GM12873 (cell line): ENCODE results near the gene PRDM5.

ENCODE experiments used
- CTCF ChIP-seq: IDR thresholded peaks from 2 replicates; pipeline ENCODE4 v1.5.1; 2012; ENCODE audit warnings: low read depth, mild to moderate bottlenecking, moderate library complexity, low read length, control low read depth; ENCODE audit not compliant: insufficient read depth; ENCODE audit errors: missing control alignments

Gene PRDM5

DNA sequence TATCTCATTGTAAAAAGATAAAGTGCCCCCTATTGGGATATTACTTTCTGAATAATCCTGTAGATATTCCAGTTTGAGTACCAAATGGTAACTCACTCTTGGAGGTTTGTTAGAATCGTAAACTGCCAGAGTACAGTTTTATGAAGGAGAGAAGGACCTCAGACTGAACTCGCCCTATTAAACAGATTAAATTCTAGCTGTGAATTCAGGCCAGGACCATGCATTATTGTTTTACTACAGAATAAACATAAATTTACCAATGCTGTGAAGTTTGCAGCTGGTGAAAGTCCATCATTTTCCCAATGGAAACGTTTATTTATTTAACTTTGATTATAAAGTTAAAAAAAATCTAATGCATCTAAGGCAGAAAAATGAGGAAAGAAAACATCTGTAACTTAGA lies 20.2 kb upstream of the PRDM5 start:
- TF ChIP-seq CTCF: no peak

DNA sequence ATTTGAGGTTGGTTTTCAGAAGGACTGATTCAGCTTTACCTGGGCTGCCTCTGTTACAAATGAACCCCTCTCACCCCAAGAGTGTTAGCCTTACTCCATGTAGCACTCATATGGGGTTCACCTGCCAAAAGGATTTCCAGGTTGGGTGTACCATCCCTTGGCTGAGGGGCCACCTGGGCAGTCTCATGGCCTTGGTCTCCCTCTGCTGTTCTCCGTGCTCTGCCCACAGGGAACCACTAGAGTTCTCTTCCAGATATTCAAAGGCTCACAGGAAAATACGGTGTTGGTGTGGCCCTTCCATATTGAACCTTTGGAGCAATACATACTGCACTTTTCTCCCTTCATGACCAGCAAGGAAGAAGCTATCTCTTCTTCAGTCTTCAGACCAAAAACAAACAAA lies 18.0 kb upstream of the PRDM5 start:
- TF ChIP-seq CTCF: no peak

GRCh38 chr4:120939693-120940092 lies 17.2 kb upstream of the PRDM5 start:
- TF ChIP-seq CTCF: no peak

DNA sequence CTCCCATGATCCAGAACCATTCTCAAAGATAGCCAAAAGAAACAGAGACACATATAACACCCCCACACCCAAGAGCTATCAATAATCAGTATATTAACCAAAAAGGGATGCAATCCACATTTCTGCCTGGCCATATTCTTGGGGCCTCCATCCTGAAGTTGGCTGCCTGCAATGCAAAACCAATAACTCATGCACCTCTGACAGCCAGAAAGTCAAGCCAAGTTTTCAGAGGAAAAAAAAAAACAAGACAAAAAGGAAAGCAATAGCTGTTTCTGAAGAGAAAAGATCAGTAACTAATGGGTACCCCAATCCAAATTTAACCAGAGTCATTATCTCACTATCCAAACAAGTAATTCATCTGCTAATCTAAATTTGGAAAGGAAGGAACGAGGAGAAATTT lies 7.3 kb upstream of the PRDM5 start:
- no peak for TF ChIP-seq CTCF

- no peak for TF ChIP-seq CTCF
Measured at GRCh38 chr4:120927801-120928409, 5.4 kb upstream of the PRDM5 start.

- TF ChIP-seq CTCF: no peak
Measured at GRCh38 chr4:120926358-120927025, 4.0 kb upstream of the PRDM5 start.

DNA sequence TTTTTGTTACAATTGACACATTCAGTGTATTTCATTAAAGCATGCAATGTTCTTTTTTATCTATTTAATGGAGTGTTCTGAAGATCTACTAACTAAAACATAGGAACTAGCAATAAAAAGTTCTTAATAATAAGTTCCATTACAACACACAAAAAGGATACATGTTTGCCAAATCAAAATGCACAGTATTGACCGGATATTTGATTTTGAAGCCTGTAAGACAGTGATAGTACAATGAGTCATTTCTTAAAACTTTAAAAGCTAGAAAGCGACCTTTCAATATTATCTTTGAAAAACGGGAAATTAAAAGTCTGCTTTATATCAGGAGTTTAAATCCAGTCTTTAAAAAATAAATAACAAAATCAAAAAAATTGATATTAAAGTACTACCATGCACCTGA lies 2.4 kb upstream of the PRDM5 start:
- no peak for TF ChIP-seq CTCF

DNA sequence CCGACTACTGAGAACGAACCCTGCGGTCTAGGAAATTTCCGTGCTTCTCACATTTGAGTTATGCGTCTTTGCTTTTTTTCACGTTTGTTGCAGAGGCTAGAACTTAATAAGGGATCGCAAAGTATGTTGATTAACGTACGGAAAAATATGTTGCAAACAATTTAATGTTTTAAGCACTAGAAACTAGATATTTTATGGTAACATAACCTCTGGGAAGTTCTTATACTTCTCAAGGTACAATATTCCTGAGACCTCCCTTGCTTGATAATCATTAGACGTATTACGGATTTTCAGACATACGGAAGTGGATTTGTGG lies 639 bp upstream of the PRDM5 start:
- no peak for TF ChIP-seq CTCF
